T-helper 1 cell (primary cell): ENCODE measurements around the gene AACS.

Experiments
- DNase-seq, 5 donors: peaks; one replicate each; pipeline ENCODE4 v3.0.0-alpha.2; 2012 to 2020

The AACS gene

DNA sequence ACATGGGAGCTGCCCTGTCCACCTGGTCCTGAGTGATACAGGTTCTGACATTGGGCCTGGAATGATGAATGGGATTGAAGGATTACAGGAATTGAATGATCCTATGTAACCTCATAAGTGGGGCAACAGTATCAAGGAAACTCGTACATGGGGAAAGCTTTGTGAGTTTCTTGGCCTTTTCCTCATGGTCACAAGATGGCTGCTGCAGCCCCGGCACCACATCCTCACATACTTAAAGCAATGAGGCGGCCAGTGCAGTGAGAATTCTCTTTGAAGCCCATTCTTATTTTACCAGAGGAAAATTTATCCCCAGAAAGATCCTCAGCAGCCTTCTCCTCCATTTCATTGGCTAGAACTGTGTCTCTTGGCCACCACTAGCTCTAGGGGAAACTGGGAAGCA, 91.9 kb downstream of the AACS start:
- no peak for DNase-seq

DNA sequence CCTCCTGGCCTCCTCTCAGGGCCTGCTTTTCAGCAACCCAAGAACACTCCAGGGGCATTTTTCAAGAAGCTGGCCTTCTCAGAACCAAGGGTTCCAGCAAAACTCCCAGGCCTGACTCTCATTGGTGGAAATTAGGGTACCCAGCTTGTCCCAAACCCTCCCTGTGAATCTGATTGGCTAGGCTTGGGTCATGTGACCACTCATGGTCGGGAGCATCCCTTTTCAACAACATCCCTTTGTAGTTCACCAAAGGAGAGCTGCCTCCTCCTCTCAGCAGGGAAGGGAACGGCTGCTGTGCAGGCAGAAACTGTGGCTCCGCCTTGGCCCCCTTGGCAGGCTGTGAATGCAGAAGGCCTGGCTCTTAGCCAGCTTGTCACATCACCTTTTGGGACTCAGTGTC, 94.5 kb downstream of the AACS start:
- no peak for DNase-seq

DNA sequence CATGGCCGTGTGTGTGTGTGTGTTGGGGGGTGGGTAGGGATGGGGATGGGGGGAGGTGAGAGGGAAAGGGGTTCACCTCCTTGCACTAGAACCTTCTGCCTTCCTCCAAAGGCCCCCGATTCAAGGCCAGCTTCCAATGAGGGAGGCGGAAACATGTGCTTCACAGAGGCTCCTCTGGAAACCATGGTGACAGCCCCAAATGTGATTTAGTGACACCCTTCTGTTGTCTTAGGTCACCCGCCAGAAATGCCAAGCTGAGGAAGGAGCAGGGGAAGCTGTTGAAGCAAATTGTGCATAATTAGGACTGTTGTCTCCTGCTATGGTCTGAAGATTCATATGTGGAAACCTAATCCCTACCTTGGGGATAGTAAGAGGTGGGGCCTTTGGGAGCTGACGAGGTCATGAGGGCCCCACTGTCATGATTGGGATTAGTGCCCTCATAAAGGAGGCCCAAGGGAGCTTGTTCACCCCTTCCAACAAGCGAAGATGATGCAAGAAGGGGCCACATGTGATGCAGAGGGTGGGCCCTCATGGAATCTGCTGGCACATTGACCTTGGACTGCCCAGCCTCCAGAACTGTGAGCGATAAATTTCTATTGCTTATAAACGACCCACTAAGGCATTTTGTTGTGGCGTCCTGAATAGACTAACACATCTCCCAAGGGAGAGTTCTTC, 95.2 kb downstream of the AACS start:
- DNase-seq, result no peak

DNA sequence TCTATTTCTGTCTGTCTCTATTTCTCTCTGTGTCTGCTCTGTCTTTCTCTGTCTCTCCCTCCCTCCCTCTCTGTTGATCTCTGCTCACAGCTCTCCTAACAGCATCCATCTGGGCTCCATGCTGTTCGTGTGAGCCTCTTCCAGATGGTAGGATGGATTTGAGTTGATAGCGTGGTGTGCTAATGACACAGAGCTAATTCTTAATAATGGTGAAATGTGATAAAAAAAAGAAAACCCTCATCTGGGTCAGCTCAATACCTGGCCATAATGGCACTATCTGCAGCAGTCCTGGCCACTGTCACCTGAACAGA, 96.4 kb downstream of the AACS start:
- no peak for DNase-seq

DNA sequence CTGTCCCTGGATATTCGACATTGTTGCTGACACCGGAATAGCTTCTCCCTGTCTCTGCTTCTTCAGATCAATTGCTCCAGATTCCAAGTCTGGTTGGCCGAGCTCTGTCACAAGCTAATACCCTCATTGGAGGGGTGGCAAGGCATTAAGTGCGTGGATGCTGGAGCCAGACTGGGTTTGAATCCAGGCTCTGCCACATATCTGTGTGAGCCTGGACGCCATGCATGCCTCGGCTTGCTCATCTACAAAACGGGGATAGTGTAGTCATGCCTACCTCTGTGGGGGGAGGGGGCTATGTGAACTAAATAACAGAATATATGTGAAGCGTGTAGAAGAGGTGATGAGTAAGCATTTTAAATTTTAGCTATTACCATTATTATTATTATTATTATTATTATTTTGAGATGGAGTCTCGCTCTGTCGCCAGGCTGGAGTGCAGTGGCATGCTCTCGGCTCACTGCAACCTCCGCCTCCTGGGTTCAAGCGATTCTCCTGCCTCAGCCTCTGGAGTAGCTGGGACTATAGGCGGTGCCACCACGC, 97.3 kb downstream of the AACS start:
- DNase-seq, result no peak

DNA sequence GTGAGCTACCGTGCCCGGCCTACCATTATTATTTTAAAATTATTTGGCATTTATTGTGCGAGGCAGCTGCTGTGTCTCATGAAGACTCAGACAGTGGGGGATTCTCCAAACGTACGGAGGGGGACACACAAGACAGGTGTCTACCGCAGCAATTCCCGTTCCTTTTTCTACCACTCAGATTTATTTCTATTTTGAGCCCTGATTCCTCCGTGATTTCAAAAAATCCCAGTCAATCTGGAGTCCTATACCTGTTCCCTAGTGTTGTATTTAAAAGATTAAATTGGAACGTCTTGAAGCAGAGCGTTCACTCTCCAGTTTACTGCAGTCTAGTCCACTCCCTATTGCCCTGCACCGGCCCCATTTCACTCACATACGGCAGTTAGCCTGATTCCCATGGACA, 97.9 kb downstream of the AACS start:
- no peak for DNase-seq

DNA sequence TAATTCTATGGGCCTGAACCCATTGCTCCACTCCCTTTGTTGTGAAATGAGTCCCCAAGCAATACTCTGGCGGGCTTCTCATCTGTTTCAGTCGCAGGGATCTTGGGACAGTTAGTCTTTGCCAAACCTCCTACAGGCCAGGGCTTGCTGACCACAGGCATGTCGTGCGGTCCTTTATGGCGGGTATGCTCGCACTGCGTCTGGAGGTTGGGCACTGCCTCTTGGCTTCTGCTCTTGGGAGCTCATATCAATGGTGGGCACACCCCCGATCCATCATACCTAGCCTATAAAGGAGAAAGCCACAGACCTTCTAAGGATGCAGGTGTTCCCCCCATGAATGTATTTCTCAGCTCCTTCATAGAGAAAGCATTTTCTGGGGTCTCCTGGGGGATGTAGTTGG, 99.3 kb downstream of the AACS start:
- no peak for DNase-seq

DNA sequence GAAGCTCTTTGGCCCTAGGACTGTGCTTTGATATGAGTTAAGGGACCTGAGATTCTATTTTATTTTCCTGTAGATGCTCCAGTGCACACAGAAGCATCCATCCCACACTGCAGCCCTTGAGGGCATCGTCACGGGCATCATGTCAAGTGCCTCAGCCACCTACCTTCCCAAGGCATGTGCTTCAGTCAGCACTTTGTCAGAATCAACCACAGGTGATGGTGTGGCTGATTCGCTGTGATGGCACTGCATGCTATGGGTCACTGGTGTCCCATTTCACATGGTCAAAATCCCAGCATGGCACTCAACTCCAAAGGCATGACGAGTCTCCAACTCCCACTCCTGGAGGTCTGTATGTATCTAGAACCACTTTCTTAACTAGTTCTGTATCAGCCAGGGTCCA, 100.8 kb downstream of the AACS start:
- no peak for DNase-seq

DNA sequence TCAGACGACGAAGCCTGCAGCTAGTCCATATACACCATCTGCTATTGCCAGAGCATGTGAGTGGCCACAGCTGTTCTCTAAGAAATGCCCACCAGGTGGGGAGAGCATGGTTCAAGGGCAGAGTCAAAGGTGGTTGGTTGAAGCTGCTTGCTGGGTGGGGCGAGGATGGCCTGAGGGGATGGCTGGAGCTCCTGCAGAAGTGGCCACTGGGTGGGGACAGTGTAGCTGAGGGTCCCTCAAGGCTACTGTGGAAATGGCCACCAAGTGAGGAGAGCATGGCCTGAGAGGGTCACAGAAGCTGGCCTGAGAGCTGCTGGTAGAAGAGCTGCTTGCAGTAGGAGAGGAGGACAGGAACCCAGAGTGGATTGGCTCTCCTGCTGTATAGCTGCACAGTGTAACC, 102.4 kb downstream of the AACS start:
- no peak for DNase-seq

DNA sequence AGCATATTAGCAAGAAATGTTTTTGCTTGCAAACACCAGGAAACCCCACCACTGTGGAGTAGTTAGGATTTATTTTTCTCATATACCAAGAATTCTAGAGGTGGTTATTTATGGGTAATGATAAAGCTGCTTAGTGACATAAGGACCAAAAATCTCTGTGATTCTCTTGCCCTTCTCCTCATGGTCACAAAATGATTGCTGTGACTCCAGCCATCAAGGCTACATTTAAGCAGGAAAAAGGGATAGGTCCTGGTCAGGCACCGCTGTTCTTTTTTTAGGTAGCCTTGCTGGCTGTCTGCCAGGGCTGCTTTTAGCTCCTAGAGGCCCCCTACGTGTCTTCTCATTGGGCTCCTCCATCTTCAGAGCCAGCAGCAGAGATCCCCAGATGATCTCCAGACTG, 104.2 kb downstream of the AACS start:
- no peak for DNase-seq

DNA sequence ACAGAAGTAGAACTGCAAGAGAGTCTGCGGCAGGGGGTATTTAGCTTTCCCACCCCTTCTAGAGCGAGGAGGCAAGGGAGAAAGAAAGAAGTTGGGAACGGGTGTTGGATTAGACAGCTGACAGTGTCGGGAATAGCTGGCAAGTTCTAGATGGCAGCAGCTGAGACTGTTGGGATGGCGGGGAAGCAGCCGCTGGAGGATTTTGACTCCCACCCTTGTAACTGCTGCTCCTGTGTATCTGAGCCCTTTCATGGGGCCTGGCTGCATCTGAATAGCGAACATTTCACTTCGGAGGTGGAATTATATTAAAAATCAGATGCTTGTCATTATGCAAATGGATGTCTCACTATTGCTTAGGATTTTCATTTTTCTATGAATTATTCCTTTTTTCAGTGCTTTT, 104.6 kb downstream of the AACS start:
- no peak for DNase-seq

DNA sequence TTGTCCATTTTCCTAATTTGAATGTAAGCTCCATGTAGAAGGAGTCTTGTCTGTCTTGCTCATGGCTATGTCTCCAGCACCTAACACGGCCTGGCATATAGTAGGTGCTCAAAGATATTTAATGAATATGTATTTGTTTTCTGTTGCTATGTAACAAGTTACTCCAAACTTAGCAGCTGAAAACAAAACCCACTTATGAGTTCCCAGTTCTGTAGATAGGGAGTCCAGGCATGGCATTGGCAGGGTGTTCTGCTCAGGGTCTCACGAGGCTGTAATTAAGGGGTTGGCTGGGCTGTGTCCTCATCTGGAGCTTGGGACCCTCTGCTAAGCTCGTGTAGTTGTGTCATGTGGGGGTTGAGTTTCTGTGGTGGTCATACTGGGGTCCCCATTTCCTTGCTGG, 106.0 kb downstream of the AACS start:
- DNase-seq, result no peak

DNA sequence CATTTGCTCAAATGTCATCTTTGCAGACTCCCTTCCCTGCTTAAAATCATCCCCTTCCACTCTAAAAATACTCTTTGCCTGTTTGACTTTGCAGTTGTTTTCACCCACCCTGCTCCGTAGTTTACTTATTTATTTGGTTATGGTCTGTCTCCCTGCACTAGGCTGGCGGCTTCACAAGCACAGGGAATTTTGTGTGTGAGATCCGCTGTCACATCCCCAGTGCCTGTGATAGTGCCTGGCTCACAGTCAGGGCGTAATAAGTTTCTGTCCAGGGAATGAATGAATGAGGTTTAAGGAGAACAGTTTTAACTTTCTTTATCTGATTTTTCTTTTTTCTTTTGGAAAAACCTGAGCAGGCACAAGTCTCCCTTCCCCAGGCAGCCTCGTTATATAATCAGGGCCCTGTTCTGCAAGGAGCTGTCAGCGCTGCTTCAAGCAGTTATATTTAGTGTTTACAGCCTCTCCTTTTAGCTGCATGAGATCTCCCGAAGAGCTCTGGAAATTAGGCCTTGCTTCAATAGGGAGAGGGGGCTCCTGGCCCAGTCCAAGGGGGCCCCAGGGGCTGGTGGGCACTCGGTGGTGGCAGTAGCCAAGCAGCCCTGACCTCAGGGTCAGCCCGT, 107.1 kb downstream of the AACS start:
- no peak for DNase-seq

DNA sequence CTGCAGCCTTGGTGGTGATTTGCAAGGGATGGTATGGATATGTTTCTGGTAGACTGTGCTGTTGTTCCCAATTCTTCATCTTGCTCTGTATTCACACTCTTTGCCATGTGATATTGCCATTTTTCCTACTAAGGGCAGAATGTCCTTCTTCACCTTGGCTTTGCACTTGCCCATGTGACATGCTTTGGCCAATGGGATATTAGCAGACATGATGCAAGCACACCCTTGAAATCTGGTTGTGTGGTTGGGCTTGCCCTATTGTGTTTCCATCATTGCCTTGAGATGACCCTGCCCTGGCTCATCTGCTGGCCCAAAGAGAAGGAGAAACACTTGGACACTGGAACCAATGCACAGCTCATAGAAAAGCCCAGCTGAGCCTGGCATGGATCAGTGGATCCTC, 110.3 kb downstream of the AACS start:
- DNase-seq, result no peak

DNA sequence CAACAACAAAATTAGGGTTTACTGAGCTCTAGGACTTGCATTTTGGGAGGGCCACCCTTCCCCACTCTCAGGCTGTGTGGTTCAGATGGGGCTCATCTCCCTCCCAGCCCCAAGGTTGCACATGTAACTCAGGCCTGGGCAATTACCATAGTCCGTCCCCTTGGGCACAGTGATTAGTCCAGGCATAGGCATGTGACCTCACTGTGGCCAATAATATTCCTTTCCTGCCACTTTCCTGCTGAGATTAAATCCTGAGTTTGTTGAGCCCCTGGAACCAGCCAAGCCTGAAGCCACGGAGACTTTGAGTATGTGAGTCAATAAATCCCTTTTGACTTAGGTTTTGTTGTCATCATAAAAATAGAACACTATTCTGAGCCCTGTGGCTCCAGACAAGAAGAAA, 113.0 kb downstream of the AACS start:
- no peak for DNase-seq

DNA sequence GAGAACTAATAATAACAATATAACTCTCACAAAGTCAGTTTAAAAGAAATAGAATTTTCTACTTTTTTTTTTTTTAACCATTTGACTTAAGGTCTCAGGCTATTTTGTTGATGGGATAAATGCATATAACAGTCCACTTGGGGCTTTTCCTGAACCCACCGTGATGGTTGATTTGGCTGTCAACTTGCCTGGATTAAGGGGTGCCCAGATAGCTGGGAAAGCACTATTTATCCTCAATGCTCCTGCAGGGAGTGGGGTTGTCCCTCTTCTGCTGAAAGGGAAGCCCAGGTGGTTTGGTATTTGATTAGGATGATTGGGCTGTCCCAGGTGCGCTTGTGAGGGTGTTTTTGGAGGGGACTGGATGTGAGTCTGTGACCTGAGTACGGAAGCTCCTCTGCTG, 114.9 kb downstream of the AACS start:
- no peak for DNase-seq

DNA sequence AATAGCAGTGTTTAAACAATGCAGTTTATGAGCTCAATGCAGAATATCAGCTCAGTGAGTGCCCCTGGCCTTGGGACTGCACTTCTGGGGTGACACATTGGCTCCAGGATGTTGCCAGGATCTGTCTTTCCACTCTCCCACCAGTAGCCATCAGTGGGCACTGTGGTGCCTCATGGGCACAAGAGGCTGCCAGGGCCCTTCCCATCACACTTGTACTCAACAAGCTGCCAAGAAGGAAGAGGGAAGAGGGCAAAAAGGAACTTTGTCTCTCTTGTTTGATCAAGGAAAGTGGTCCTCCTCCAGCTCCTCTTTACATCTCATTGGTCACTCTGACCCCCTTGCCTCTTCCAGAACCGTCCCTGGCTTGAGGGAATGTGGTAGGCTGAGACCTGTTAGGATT, 115.9 kb downstream of the AACS start:
- no peak for DNase-seq

DNA sequence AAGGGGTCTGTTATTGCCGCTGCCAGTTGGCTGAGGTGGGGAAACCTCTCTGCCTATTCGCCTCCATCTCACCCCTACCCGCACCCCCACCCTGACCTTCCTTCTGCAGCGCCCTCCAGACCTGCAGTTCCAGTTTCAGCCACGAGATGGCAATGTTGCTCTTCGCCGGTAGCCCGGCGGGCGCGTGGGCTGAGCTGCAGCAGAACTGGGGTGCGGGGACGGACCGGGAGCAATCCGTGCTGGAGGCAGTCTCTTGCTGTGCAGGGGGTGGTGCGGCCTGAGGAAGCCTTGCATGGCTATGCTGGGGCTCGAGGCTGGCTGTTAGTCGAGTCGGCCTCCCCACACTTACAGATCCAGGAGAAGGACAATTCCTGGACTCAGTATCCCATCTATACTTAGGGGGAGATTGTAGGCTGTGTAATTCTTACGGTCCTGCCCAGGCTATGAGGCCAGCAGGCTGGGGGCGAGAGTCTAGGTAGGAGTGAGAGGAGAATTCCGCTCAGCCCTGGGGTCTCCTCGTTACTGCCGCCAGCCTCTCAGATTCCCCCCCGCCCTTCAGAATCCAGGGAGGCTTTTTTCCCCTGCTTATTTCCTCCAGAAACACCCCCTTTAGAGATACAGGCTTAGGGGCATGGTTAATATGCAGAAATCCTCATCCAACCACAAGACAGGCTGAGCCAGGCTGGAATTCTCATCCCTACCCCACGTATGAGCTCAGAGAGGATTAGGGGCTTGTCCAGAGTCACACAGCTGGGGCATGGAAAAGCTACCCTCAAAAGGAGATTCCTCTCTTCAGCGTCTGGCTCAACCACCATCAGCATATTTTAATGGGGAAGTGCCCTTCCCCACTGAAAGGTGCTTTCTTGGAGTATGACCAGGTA, 118.2 kb downstream of the AACS start:
- peak; percentile 42 to 69 (median 58) for DNase-seq

DNA sequence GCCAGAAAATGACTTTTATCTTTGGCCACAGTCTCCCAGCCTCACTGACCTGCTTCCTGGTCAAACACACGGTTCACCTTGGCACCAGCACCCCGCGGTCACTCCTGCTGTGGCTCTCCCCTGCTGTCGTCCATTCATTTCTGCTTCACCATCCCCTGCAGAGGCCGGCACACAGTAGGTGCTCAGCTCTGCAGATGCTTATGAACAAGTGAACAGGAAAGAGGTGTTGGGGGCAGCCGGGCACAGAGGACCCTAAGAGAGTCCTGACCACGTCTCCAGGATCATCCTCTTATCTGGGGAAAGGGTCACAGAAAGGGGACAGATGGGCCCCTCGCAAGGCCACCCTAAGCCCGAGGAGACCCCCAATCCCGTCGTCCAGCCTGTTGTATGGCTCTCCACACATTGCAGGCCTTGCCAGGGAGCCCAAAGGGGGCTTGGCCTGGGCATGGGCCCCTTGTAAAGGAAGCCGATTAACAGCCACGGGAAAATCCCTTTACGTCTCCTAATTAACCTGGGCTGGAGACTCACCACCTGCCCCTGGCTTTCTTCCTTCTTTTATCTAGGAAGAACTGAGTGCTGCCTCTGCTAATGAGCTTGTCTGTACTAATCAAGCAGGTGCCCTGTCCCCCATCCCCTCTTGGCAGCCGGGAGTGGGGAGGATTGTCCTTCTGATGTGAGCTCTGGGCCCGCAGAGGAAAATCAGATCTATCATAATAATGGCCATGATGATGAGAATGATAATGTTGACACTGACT, 119.2 kb downstream of the AACS start:
- DNase-seq, result no peak

DNA sequence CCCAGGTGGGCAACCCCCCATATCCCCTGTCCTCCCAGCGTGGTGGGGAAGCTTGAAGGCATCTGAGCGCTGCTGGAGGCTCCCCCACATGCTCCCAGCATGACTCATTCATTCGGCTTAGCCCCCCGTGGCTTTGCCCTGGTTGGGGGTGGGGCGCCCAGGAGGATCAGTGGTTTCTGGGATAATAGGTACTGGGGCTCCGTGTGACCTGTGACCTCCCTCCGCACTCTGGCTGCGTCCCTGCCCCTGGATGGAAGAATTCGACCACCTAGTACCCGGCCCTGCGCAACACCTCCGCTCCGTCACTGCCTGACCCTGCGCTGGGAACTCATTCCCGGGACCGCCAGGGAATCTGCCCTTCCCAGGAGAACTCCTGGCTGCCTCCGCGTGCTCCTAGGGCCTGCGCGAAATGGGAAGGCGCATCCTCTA, 120.1 kb downstream of the AACS start:
- no peak for DNase-seq

DNA sequence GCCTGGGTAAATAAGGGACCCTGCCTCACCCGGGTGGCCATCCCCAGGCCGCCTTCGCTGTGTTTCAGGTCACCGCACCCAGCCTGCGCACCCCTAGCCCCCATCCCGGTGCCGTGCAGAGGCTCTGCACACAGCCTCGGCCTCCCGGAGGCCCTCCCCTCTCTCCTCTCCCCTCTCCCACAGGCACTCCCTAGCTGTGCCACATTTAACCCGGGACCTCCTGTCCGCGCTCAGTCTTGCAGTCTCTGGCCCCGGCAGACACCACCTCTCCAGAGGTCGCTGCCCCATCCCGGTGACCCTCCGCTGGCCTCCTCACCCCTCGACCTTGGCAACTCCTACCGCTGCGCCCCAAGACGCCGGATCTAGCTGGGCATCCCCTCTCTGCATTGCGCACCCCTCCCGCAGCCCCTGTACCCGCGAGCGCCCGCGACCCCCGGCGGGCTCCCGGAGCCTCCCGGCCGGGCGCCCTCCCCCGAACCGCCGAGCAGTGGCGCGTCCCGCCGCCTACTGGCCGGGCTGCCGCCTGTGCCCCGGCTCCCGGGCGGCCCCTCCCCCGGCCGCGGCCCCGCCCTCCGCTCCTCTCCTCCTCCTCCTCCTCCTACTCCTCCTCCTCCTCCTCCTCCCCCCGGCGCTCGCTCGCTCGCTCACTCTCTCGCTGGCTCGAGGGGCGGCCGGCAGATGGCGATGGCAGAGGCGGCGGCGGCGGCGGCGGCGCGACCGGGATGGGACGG, 120.7 kb downstream of the AACS start, which contains the start of gene TMEM132B:
TSS of gene TMEM132B (plus strand) at position 647 of the 731 bp plus-strand sequence.
- DNase-seq, result peak in 1 of 5 donors; percentile 60

DNA sequence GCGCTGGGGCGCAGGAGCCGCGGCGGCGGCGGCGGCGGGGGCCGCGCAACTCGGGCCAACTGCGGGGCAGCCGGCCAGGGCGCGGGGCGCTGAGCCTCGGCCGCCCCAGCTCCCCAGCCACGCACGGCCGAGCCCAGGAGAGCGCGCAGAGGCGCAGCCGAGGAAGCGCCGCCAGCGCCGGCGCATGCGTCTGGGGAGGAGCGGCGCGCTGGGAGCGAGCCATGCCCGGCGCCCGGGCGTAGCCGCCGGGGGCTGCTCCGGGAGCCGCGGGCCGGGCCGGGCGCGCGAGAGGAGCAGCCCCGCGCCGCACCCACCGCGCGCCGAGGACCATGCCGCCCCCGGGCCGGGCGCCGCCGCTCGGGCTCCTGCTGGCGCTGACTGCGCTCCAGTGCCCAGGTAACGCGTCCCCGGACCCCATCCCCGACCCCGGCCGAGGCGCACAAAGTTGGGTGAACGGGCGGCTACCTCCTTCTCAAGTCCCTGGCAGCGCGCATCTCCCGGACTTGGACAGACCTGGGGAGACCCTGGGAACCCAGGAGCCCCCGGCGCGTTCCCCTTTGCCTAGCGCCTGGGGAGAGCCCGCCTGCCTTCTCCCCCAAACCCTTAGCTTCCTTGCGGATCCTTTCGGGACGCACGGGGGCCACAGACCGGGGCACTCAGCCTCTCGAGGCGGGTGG, 121.4 kb downstream of the AACS start:
- DNase-seq, result no peak
